GM23338 (cell line): ENCODE results near the gene DOCK2. TPM values are rescaled to one million over a fixed set of nuclear protein-coding genes. Genes with fewer than 3 reads are reported as not detected.

Experiments
- ATAC-seq: fragments of 200-7000 bp; cut with Tn5 transposase; 3 replicates; pipeline ENCODE4 v1.9.1; 2020
- DNase-seq: peaks from one replicate; pipeline ENCODE4 v3.0.0-alpha.2; 2015; ENCODE audit warnings: low spot score
- H2AFZ ChIP-seq: fragments of 200-600 bp; sonication (generic); 2 replicates; pipeline ENCODE4 v1.8.0; 2016; ENCODE audit warnings: antibody characterized with exemption, mild to moderate bottlenecking, moderate library complexity
- H3F3A ChIP-seq: fragments of 200-600 bp; sonication (generic); replicated peaks from 2 replicates; pipeline ENCODE4 v1.8.0; 2017; ENCODE audit warnings: antibody characterized with exemption, mixed run types, low read depth
- H3K27ac ChIP-seq: fragments of 200-600 bp; sonication (generic); 2 replicates; pipeline ENCODE4 v1.6.1; 2016; ENCODE audit warnings: low read depth
- H3K27me3 ChIP-seq: fragments of 200-600 bp; sonication (generic); 2 replicates; pipeline ENCODE4 v1.8.0; 2016; ENCODE audit warnings: mild to moderate bottlenecking, mixed run types, moderate library complexity; ENCODE audit not compliant: insufficient read depth
- H3K36me3 ChIP-seq: fragments of 200-600 bp; sonication (generic); 2 replicates; pipeline ENCODE4 v1.8.0; 2016; ENCODE audit warnings: mild to moderate bottlenecking; ENCODE audit not compliant: insufficient read depth
- H3K4me1 ChIP-seq: fragments of 200-600 bp; sonication (generic); 2 replicates; pipeline ENCODE4 v1.8.0; 2016; ENCODE audit warnings: mild to moderate bottlenecking, moderate library complexity; ENCODE audit not compliant: insufficient read depth
- H3K4me2 ChIP-seq: fragments of 200-600 bp; sonication (generic); 2 replicates; pipeline ENCODE4 v1.7.1; 2017; ENCODE audit warnings: mixed run types
- H3K4me3 ChIP-seq: fragments of 200-600 bp; sonication (generic); 2 replicates; pipeline ENCODE4 v1.6.1; 2016; ENCODE audit warnings: mixed run types
- H3K79me2 ChIP-seq: fragments of 200-600 bp; sonication (generic); replicated peaks from 2 replicates; pipeline ENCODE4 v1.8.0; 2017; ENCODE audit warnings: mild to moderate bottlenecking; ENCODE audit not compliant: insufficient read depth
- H3K9me2 ChIP-seq: fragments of 200-600 bp; sonication (generic); 2 replicates; pipeline ENCODE4 v1.8.0; 2017; ENCODE audit not compliant: insufficient read depth
- H4K20me1 ChIP-seq: fragments of 200-600 bp; sonication (generic); replicated peaks from 2 replicates; pipeline ENCODE4 v1.8.0; 2017; ENCODE audit warnings: mild to moderate bottlenecking; ENCODE audit not compliant: insufficient read depth
- H3K27ac Mint-ChIP-seq: 2 replicates; pipeline ENCODE4 v1.8.0; 2020; ENCODE audit warnings: inconsistent platforms, mild to moderate bottlenecking, moderate library complexity, mixed read lengths
- H3K27me3 Mint-ChIP-seq: 3 replicates; pipeline ENCODE4 v1.8.0; 2022; ENCODE audit warnings: low read depth, mild to moderate bottlenecking, moderate library complexity, mixed read lengths, inconsistent platforms; ENCODE audit not compliant: insufficient read depth, poor library complexity
- H3K36me3 Mint-ChIP-seq: 3 replicates; pipeline ENCODE4 v1.8.0; 2021; ENCODE audit warnings: low read depth, mild to moderate bottlenecking, inconsistent platforms, moderate library complexity, mixed read lengths
- H3K4me1 Mint-ChIP-seq: 3 replicates; pipeline ENCODE4 v1.8.0; 2020; ENCODE audit warnings: mild to moderate bottlenecking, inconsistent platforms, mixed read lengths
- H3K4me3 Mint-ChIP-seq: 3 replicates; pipeline ENCODE4 v1.8.0; 2021; ENCODE audit warnings: moderate library complexity, mild to moderate bottlenecking, inconsistent platforms, mixed read lengths
- H3K9me3 Mint-ChIP-seq: 3 replicates; pipeline ENCODE4 v1.8.0; 2020; ENCODE audit warnings: moderate library complexity, mild to moderate bottlenecking, inconsistent platforms, mixed read lengths
- CREB1 ChIP-seq: fragments of 250-450 bp; sonication (Bioruptor Pico); IDR thresholded peaks from 2 replicates; pipeline ENCODE4 v1.5.0; 2020; ENCODE audit warnings: low read depth, mild to moderate bottlenecking, moderate library complexity
- CTCF ChIP-seq, 2 experiments: fragments of 200-600 bp in 1 of 2; sonication (generic) in 1 of 2; conservative IDR thresholded peaks; 2 replicates each; pipeline versions ENCODE4 v1.5.1 to v1.6.1; 2016 to 2017; ENCODE audit warnings: antibody characterized with exemption in 2 of 2, low read depth in 2 of 2, mild to moderate bottlenecking in 2 of 2, moderate library complexity in 1 of 2
- ETS1 ChIP-seq: IDR thresholded peaks from 2 replicates; pipeline ENCODE4 v1.6.1; 2016; ENCODE audit warnings: antibody characterized with exemption
- POLR2AphosphoS5 ChIP-seq: IDR thresholded peaks from 2 replicates; pipeline ENCODE4 v1.6.1; 2016; ENCODE audit warnings: antibody characterized with exemption, low read depth
- ZNF114 ChIP-seq: fragments of 250-450 bp; sonication (Bioruptor Pico); IDR thresholded peaks from 2 replicates; pipeline ENCODE4 v1.5.0; 2020; ENCODE audit warnings: mild to moderate bottlenecking, moderate library complexity
- ZNF462 ChIP-seq: fragments of 250-450 bp; sonication (Bioruptor Pico); IDR thresholded peaks from 2 replicates; pipeline ENCODE4 v1.5.0; 2020; ENCODE audit warnings: mild to moderate bottlenecking, moderate library complexity
- polyA plus RNA-seq: library from polyadenylated mRNA; unstranded; fragments of >200 nt; fragmentation: Nextera tagmentation; extraction: Ambion mirVana; gene quantifications from 2 replicates; pipeline ENCODE4 v1.2.1, GENCODE V29; 2016
- total RNA-seq: library from RNA; depleted of rRNA; stranded (reverse); fragments of >200 nt; shearing (Covaris generic); gene quantifications from 2 replicates; pipeline ENCODE4 v1.2.3, GENCODE V29; 2014

Gene DOCK2
- total and polyA plus RNA-seq, 2 experiments from 2014 or later, result 3.7 to 9.4 TPM

- DNase-seq (no peak), ATAC-seq (no peak)
- H3K4me2 ChIP-seq, result no peak overlapping the region
- H3K4me1 ChIP-seq, result no peaks in the 10 kb centered on the region
- no peak for TF ChIP-seq ZNF462
- no peak for TF ChIP-seq CTCF (conservative IDR thresholded peaks at IDR 0.05; ENCODE audit: low read depth in 2 of 2)
- TF ChIP-seq POLR2AphosphoS5, result no peak
- no peak for TF ChIP-seq CREB1 (CRISPR knock-in tag)
- H3K27me3 ChIP-seq, result no peaks in the 10 kb centered on the region
- H3K27ac ChIP-seq, result no peak overlapping the region
- H3K79me2 ChIP-seq, result no peaks in the 10 kb centered on the region
- Mint-ChIP-seq H3K27ac (no peak overlapping the region), H3K4me3 (no peak overlapping the region), H3K4me1 (peaks cover 4% of the 10 kb centered on the region), H3K9me3 (no peaks in the 10 kb centered on the region), H3K27me3 (peaks cover 3% of the 10 kb centered on the region), H3K36me3 (no peaks in the 10 kb centered on the region)
- no peak overlapping the region for H2AFZ ChIP-seq
- no peaks in the 10 kb centered on the region for H3K36me3 ChIP-seq
- no peaks in the 10 kb centered on the region for H4K20me1 ChIP-seq
- H3F3A ChIP-seq, result no peaks in the 10 kb centered on the region
- no peaks in the 10 kb centered on the region for H3K9me2 ChIP-seq
- no peak overlapping the region for H3K4me3 ChIP-seq
Measured at GRCh38 chr5:169988947-169989346, 351.9 kb downstream of the DOCK2 start.

- no peaks in the 10 kb centered on the region for H4K20me1 ChIP-seq
- ATAC-seq (no peak), DNase-seq (no peak)
- H3K79me2 ChIP-seq, result no peaks in the 10 kb centered on the region
- Mint-ChIP-seq H3K36me3 (no peaks in the 10 kb centered on the region), H3K27ac (no peak overlapping the region), H3K4me3 (no peak overlapping the region), H3K4me1 (peaks cover 4% of the 10 kb centered on the region), H3K27me3 (peaks cover 4% of the 10 kb centered on the region), H3K9me3 (no peaks in the 10 kb centered on the region)
- no peak overlapping the region for H3K4me3 ChIP-seq
- no peaks in the 10 kb centered on the region for H3K9me2 ChIP-seq
- no peak overlapping the region for H2AFZ ChIP-seq
- H3K27ac ChIP-seq, result no peak overlapping the region
- no peaks in the 10 kb centered on the region for H3K4me1 ChIP-seq
- no peak overlapping the region for H3K4me2 ChIP-seq
- no peaks in the 10 kb centered on the region for H3K36me3 ChIP-seq
- no peaks in the 10 kb centered on the region for H3F3A ChIP-seq
- no peaks in the 10 kb centered on the region for H3K27me3 ChIP-seq
- no peak for TF ChIP-seq CTCF (conservative IDR thresholded peaks at IDR 0.05; ENCODE audit: low read depth in 2 of 2)
- no peak for TF ChIP-seq ETS1
- TF ChIP-seq ZNF114, result no peak
Measured at GRCh38 chr5:169989365-169989764, 352.3 kb downstream of the DOCK2 start.
